ENCODE data around the gene DDX5.

Gene DDX5

GRCh38 chr17:64532409-64532808 lies 26.3 kb upstream of the DDX5 start:
- TF ChIP-seq POU6F1 (CRISPR knock-in tag; IDR thresholded peaks at IDR 0.05; ENCODE audit: borderline replicate concordance, low read depth) (no peak), ZFP30 (CRISPR knock-in tag; IDR thresholded peaks at IDR 0.05) (no peak)
- no peak; the same call in 2 of the 3 replicates for ATAC-seq

- TF ChIP-seq ARNTL (CRISPR knock-in tag; IDR thresholded peaks at IDR 0.05; ENCODE audit: borderline replicate concordance, low read depth) = no peak
- no peak for TF ChIP-seq ZC3H10 (CRISPR knock-in tag; IDR thresholded peaks at IDR 0.05)
- no peak for TF ChIP-seq GLIS3 (CRISPR knock-in tag; IDR thresholded peaks at IDR 0.05)
- no peak for TF ChIP-seq OSR1 (CRISPR knock-in tag; IDR thresholded peaks at IDR 0.05)
- no peak for TF ChIP-seq POU6F1 (CRISPR knock-in tag; IDR thresholded peaks at IDR 0.05; ENCODE audit: borderline replicate concordance, low read depth)
- TF ChIP-seq CSRNP3 (CRISPR knock-in tag; IDR thresholded peaks at IDR 0.05) = no peak
- TF ChIP-seq ZNF70 (CRISPR knock-in tag; IDR thresholded peaks at IDR 0.05) = no peak
- no peak for TF ChIP-seq RARB (CRISPR knock-in tag; IDR thresholded peaks at IDR 0.05)
- TF ChIP-seq CREB5 (CRISPR knock-in tag; IDR thresholded peaks at IDR 0.05; ENCODE audit: low read depth) = no peak
- no peak for TF ChIP-seq CSDC2 (CRISPR knock-in tag; IDR thresholded peaks at IDR 0.05)
- TF ChIP-seq PATZ1 (CRISPR knock-in tag; IDR thresholded peaks at IDR 0.05; ENCODE audit: borderline replicate concordance) = no peak
- TF ChIP-seq ZFP30 (CRISPR knock-in tag; IDR thresholded peaks at IDR 0.05) = no peak
- no peak for TF ChIP-seq ZNF565 (CRISPR knock-in tag; conservative IDR thresholded peaks at IDR 0.05; ENCODE audit: low read depth)
- no peak for TF ChIP-seq PPARA (CRISPR knock-in tag; IDR thresholded peaks at IDR 0.05; ENCODE audit: borderline replicate concordance)
- no peak for TF ChIP-seq SNAI2 (CRISPR knock-in tag; IDR thresholded peaks at IDR 0.05)
- no peak for TF ChIP-seq BACH2 (CRISPR knock-in tag; IDR thresholded peaks at IDR 0.05; ENCODE audit: borderline replicate concordance)
- no peak; the same call in 2 of the 3 replicates for ATAC-seq
Measured at GRCh38 chr17:64531955-64532371, 25.9 kb upstream of the DDX5 start.

GRCh38 chr17:64529221-64529620 lies 23.1 kb upstream of the DDX5 start:
- no peak for ATAC-seq
- TF ChIP-seq PATZ1 (CRISPR knock-in tag; IDR thresholded peaks at IDR 0.05; ENCODE audit: borderline replicate concordance) = no peak
- TF ChIP-seq BACH2 (CRISPR knock-in tag; IDR thresholded peaks at IDR 0.05; ENCODE audit: borderline replicate concordance) = no peak
- no peak for TF ChIP-seq CSRNP3 (CRISPR knock-in tag; IDR thresholded peaks at IDR 0.05)
- TF ChIP-seq ZFP3 (CRISPR knock-in tag; IDR thresholded peaks at IDR 0.05) = no peak
- TF ChIP-seq GLIS3 (CRISPR knock-in tag; IDR thresholded peaks at IDR 0.05) = no peak
- TF ChIP-seq ZNF565 (CRISPR knock-in tag; conservative IDR thresholded peaks at IDR 0.05; ENCODE audit: low read depth) = no peak
- TF ChIP-seq ZFP30 (CRISPR knock-in tag; IDR thresholded peaks at IDR 0.05) = no peak
